ENCODE measurements around the gene CYP8B1.

The CYP8B1 gene, protein sequence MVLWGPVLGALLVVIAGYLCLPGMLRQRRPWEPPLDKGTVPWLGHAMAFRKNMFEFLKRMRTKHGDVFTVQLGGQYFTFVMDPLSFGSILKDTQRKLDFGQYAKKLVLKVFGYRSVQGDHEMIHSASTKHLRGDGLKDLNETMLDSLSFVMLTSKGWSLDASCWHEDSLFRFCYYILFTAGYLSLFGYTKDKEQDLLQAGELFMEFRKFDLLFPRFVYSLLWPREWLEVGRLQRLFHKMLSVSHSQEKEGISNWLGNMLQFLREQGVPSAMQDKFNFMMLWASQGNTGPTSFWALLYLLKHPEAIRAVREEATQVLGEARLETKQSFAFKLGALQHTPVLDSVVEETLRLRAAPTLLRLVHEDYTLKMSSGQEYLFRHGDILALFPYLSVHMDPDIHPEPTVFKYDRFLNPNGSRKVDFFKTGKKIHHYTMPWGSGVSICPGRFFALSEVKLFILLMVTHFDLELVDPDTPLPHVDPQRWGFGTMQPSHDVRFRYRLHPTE

GRCh38 chr3:42875325-42876151, at the start of gene CYP8B1:
TSS of gene CYP8B1 (minus strand) at chr3:42875879. CDS start at chr3:42875816, 63 bp downstream.
- no peak for DNase-seq

GRCh38 chr3:42923606-42924005, 47.9 kb upstream of the CYP8B1 start:
- DNase-seq = no peak

GRCh38 chr3:42914771-42915515, 39.3 kb upstream of the CYP8B1 start:
- no peak for DNase-seq

- DNase-seq = no peak
Observed at GRCh38 chr3:42911551-42911950, 35.9 kb upstream of the CYP8B1 start.

GRCh38 chr3:42908675-42909074, 33.0 kb upstream of the CYP8B1 start:
- DNase-seq = no peak

GRCh38 chr3:42906848-42907183, 31.1 kb upstream of the CYP8B1 start:
- no peak for DNase-seq

DNA sequence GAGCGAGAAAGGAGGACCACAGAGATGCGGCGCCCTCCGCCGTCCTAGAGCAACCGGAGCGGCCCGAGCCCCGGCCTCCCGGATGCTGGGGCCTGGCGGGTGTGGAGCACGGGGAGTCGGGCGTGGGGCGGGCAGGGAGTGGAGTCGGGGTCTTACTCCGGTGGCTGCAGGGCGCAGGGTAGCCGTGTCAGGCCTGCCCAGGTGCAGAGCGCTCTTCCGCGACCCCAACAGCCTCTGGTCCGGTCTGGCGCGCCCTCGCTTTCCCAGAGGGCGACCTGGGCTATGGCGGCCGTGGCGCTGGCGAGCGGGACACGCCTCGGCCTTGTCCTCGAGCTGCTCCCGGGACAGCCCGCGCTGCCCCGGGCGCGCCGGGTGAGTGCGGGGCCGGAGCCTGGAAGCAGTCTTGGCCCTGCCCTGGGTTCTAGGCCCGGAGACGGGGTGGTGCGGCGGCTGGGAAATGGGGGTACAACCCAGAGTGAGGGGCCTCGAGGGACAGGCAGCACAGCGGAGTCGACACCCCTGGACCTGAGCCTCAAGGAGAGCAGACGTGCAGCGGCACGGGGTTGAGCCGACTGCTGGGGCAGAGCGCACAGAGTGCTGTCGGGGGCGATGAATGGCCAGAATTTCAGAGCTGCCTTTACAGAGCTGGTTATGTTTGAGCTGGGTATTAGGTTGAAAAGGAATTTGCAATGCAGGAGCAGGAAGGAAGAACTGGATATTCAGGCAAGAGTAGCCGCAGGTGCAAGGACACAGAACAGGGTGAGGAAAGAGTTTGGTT, 30.6 kb upstream of the CYP8B1 start, which contains the start of gene ZNF662:
TSS of gene ZNF662 (plus strand) at position 73 of the 778 bp plus-strand sequence. CDS start 1,973 bp downstream, outside the sequence.
- no peak for DNase-seq

DNA sequence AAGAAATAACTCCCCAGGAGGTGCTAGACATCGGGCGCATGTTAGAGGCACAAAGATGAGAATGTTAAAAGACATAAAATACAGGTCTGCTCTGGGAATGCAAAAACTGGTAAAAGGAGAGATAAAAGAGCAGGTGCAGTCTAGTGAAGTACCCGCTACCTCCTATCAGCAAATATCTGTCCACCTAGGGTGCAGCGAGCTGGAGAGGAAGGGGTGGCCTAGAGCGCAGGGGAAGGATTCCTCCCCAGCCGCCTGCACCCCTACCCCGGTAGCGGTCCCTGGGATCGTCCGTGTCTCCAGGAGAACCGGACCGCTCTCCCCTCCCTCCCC, 30.0 kb upstream of the CYP8B1 start:
- no peak for DNase-seq

DNA sequence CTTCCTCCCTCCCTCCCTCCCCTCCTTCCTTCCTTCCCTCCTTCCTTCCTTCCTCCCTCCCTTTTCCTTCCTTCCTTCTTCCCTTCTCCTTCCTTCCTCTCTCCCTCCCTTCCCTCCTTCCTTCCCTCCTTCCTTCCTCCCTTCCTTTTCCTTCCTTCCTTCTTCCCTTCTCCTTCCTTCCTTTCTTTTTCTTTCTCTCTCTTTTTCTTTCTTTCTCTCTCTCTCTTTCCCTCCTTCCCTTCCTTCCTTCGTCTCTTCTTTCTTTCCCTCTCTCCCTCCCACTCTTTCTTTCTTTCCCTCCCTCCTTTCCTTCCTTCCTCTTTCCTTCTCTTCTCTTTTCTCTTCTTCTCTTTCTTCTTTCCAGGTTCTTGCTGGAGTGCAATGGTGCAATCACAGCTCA, 28.4 kb upstream of the CYP8B1 start:
- no peak for DNase-seq

GRCh38 chr3:42902257-42902656, 26.6 kb upstream of the CYP8B1 start:
- DNase-seq = no peak

GRCh38 chr3:42901073-42901415, 25.4 kb upstream of the CYP8B1 start:
- no peak for DNase-seq

GRCh38 chr3:42900226-42901072, 24.8 kb upstream of the CYP8B1 start:
- DNase-seq = no peak

GRCh38 chr3:42898896-42899675, 23.4 kb upstream of the CYP8B1 start:
- DNase-seq = no peak

- DNase-seq = no peak
Observed at GRCh38 chr3:42895580-42895868, 19.8 kb upstream of the CYP8B1 start.

- DNase-seq = no peak
Observed at GRCh38 chr3:42894698-42895579, 19.3 kb upstream of the CYP8B1 start.

DNA sequence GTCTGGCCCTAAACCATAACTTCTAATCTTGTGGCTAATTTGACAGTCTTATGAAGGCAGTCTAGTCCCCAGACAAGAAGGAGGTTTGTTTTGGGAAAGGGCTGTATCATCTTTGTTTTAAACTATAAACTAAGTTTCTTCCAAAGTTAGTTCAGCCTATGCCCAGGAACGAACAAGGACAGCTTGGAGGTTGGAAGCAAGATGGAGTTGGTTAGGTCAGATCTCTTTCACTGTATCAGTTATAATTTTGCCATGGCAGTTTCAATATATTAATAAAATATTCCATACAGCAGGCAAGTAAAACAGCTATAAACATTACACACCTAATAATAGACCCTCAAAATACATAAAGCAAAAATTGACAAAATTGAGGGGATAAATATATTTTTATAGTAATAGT, 17.1 kb upstream of the CYP8B1 start:
- no peak for DNase-seq

GRCh38 chr3:42892169-42892568, 16.5 kb upstream of the CYP8B1 start:
- DNase-seq = no peak

DNA sequence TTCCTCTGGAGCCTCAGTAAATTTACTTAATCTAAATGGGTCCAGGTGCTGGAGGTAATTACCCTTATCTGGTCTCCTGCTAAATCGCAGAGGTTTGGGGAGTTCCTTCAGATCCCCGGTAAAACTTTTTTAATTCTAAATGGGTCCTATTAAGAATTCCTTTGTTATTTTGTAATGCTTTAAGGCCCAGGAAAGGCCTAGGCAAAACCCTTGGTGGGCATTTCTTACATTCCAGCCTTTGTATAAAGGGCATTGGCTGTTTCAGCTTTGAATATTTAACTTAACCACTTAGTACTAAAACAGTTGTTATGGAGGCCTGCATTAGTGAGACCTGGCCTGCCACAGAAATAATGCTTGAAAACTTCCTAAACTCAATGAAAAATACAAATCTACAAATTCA, 15.4 kb upstream of the CYP8B1 start:
- no peak for DNase-seq

DNA sequence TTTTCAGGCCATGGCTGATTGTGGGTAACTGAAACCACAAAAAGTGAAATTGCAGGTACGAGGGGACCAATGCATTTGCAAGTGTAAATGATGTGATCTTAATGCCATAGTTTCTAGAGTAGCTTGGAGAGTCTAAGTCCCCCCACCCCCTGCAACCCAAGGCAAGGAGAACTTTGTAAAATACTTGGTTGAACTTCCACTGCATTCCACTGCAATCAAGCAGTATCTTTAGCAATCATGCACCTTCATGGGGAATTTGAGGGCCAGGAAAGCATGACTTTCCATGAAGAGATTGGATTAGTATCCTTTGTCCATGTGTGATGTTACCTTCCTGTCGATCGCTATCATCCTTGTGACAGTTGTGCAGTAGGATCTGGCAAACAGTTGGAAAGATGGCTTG, 11.4 kb upstream of the CYP8B1 start:
- DNase-seq = no peak

DNA sequence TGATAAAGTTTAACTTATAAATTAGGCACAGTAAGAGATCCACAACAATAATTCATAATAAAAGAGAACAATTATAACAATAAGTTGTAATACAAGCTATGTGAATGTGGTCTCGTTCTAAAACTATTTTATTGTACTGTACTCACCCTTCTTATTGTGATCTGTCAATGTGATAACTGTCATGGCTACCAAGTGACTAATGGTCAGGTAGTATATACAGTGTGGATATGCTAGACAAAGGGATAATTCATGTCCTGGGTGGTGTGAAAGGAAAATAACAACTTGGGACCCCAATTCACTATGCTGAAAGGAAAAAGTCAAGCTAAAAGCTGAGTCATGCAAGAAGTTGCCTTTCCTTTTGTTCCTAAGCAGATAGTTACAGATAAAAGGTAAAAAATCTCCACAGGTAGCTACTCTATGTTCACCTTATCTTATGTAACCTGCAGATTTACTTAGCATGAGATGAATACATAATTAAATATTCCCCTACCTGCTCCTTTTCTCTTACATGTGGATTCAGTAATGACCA, 10.7 kb upstream of the CYP8B1 start:
- no peak for DNase-seq

Data from AML-193 (cell line).